K562 (cell line): ENCODE data around the gene USP15. TPM values are rescaled to one million over a fixed set of nuclear protein-coding genes. Genes with fewer than 3 reads are reported as not detected.

Source experiments
- ATAC-seq: fragments of 200-7000 bp; cut with Tn5 transposase; 3 replicates; pipeline ENCODE4 v1.9.1; 2020; ENCODE audit warnings: moderate library complexity
- BruUV-seq: library from RNA; stranded (reverse); fragments of 400-500 nt; replicated peaks from 2 replicates; lab custom pipeline; 2021; lab: Mats Ljungman, UMichigan
- CTCF ChIA-PET: fragments of 300-600 bp; formaldehyde crosslinking; extraction: SDS; loops from one replicate; lab custom pipeline; 2021; ENCODE audit warnings: low intra/inter-chr PET ratio; lab: Yijun Ruan, JAX
- POLR2A ChIA-PET: fragments of 300-600, 350-650 bp; sonication (Branson Sonifier 250); formaldehyde crosslinking; extraction: SDS; loops from one replicate; lab custom pipeline; 2021; ENCODE audit warnings: antibody characterized with exemption, inconsistent platforms; lab: Yijun Ruan, JAX
- DNase-seq, 4 experiments: peaks; one replicate each; pipeline versions ENCODE4 v3.0.0 to v3.0.0-alpha.2; 2011 to 2018; ENCODE audit warnings: low spot score in 3 of 4, mixed read lengths in 3 of 4; ENCODE audit errors: extremely low read depth in 1 of 4
- FAIRE-seq: peaks from 2 replicates; lab custom pipeline; 2011; peaks lifted over from hg19 to GRCh38; lab: Jason Lieb, UNC
- H2AFZ ChIP-seq: 2 replicates; pipeline ENCODE4 v1.6.0; 2011; ENCODE audit warnings: low read depth, low read length, control low read depth, inconsistent platforms
- H3K27ac ChIP-seq: fragments of 200-600 bp; 3 replicates; pipeline ENCODE4 v1.8.0; 2011; ENCODE audit warnings: low read depth, mild to moderate bottlenecking, control low read depth, inconsistent platforms, low read length, moderate library complexity, mixed read lengths; ENCODE audit errors: extremely low read depth
- H3K27me3 ChIP-seq, 2 experiments: fragments of 300-600 bp in 1 of 2; 2 replicates in 1 of 2; 3 replicates in 1 of 2; pipeline versions ENCODE4 v1.6.0 to v1.8.0; 2011; ENCODE audit warnings: inconsistent platforms in 2 of 2, low read length in 2 of 2, mild to moderate bottlenecking in 1 of 2, mixed read lengths in 1 of 2, moderate library complexity in 1 of 2; ENCODE audit not compliant: control insufficient read depth in 2 of 2, insufficient read depth in 2 of 2
- H3K36me3 ChIP-seq: fragments of 300-600 bp; 3 replicates; pipeline ENCODE4 v1.8.0; 2011; ENCODE audit warnings: mild to moderate bottlenecking, low read length, inconsistent platforms; ENCODE audit not compliant: control insufficient read depth, insufficient read depth
- H3K4me1 ChIP-seq, 2 experiments: fragments of 200-600 bp in 1 of 2; replicated peaks in 1 of 2; 2 replicates in 1 of 2; 3 replicates in 1 of 2; pipeline versions ENCODE4 v1.5.1 to v1.8.0; 2011; ENCODE audit warnings: inconsistent platforms in 2 of 2, low read length in 2 of 2, mild to moderate bottlenecking in 1 of 2, mixed read lengths in 1 of 2, moderate library complexity in 1 of 2; ENCODE audit not compliant: control insufficient read depth in 2 of 2, insufficient read depth in 2 of 2
- H3K4me2 ChIP-seq: 2 replicates; pipeline ENCODE4 v1.6.1; 2011; ENCODE audit warnings: low read length, control low read depth, inconsistent platforms, mixed read lengths; ENCODE audit not compliant: insufficient read depth
- H3K4me3 ChIP-seq: fragments of 200-600 bp; sonication (generic), shearing (Covaris generic); 2 replicates; pipeline ENCODE4 v1.5.1; 2016; ENCODE audit warnings: control low read depth, inconsistent platforms
- H3K79me2 ChIP-seq: fragments of 200-600 bp; 3 replicates; pipeline ENCODE4 v1.8.0; 2011; ENCODE audit warnings: low read length, inconsistent platforms; ENCODE audit not compliant: control insufficient read depth, insufficient read depth
- H3K9ac ChIP-seq, 2 experiments: 2 replicates each; pipeline versions ENCODE4 v1.6.0 to v1.6.1; 2011; ENCODE audit warnings: low read depth in 2 of 2, low read length in 2 of 2, control low read depth in 1 of 2, inconsistent platforms in 1 of 2, mild to moderate bottlenecking in 1 of 2, mixed read lengths in 1 of 2; ENCODE audit not compliant: insufficient read depth in 1 of 2
- H3K9me1 ChIP-seq: one replicate; pipeline ENCODE4 v1.6.0; 2011; ENCODE audit warnings: inconsistent platforms, mild to moderate bottlenecking, low read length, moderate library complexity; ENCODE audit not compliant: control insufficient read depth, insufficient read depth
- H3K9me3 ChIP-seq: replicated peaks from 2 replicates; pipeline ENCODE4 v1.5.1; 2011; ENCODE audit warnings: low read depth, low read length, inconsistent platforms; ENCODE audit not compliant: control insufficient read depth, insufficient read depth
- H4K20me1 ChIP-seq: replicated peaks from 2 replicates; pipeline ENCODE4 v1.6.1; 2011; ENCODE audit warnings: low read length, inconsistent platforms, mixed read lengths; ENCODE audit not compliant: control insufficient read depth, insufficient read depth
- ARID1B ChIP-seq: fragments of 450-650 bp; IDR thresholded peaks from 2 replicates; pipeline ENCODE4 v1.6.1; 2016; ENCODE audit warnings: antibody characterized with exemption, mild to moderate bottlenecking, inconsistent platforms
- BRD4 ChIP-seq: fragments of 200-600 bp; sonication (generic); IDR thresholded peaks from 2 replicates; pipeline ENCODE4 v1.6.1; 2017; ENCODE audit warnings: inconsistent platforms
- CBFA2T2 ChIP-seq: fragments of 450-650 bp; conservative IDR thresholded peaks from 2 replicates; pipeline ENCODE4 v1.6.1; 2017; ENCODE audit warnings: mild to moderate bottlenecking
- FOXA3 ChIP-seq, 2 experiments: fragments of 450-650 bp in 1 of 2; sonication (generic) in 1 of 2; formaldehyde crosslinking; IDR thresholded peaks in 1 of 2; conservative IDR thresholded peaks in 1 of 2; 2 replicates each; pipeline versions ENCODE4 v1.4.0 to v1.8.0; 2020 to 2022; ENCODE audit warnings: mild to moderate bottlenecking in 2 of 2, missing genetic modification reagents in 1 of 2
- ILK ChIP-seq: fragments of 450-650 bp; IDR thresholded peaks from 2 replicates; pipeline ENCODE4 v1.6.1; 2016; ENCODE audit warnings: missing genetic modification characterization, low read depth, mild to moderate bottlenecking, missing compliant biosample characterization, moderate library complexity, borderline replicate concordance
- JUNB ChIP-seq: fragments of 450-650 bp; formaldehyde crosslinking; conservative IDR thresholded peaks from 2 replicates; pipeline ENCODE4 v1.4.0; 2020; ENCODE audit warnings: mild to moderate bottlenecking
- KHSRP ChIP-seq: fragments of 450-650 bp; IDR thresholded peaks from 2 replicates; pipeline ENCODE4 v1.6.1; 2017
- LEF1 ChIP-seq: fragments of 450-650 bp; IDR thresholded peaks from 2 replicates; pipeline ENCODE4 v1.6.1; 2016; ENCODE audit warnings: mild to moderate bottlenecking
- MEIS2 ChIP-seq: fragments of 450-650 bp; IDR thresholded peaks from 2 replicates; pipeline ENCODE4 v1.6.1; 2014; ENCODE audit warnings: mild to moderate bottlenecking; ENCODE audit not compliant: partially characterized antibody
- PHB ChIP-seq: fragments of 250-450 bp; sonication (Bioruptor Pico); IDR thresholded peaks from 2 replicates; pipeline ENCODE4 v1.5.0; 2021
- SIN3B ChIP-seq: fragments of 450-650 bp; IDR thresholded peaks from 2 replicates; pipeline ENCODE4 v1.6.1; 2017; ENCODE audit warnings: low read depth, mild to moderate bottlenecking, moderate library complexity
- SIX5 ChIP-seq, 2 experiments: IDR thresholded peaks; 2 replicates each; pipeline ENCODE4 v1.6.1; 2011; ENCODE audit warnings: low read length in 2 of 2, borderline replicate concordance in 1 of 2, low read depth in 1 of 2, mild to moderate bottlenecking in 1 of 2, moderate library complexity in 1 of 2; ENCODE audit not compliant: insufficient read depth in 1 of 2
- SMARCA4 ChIP-seq: fragments of 450-650 bp; IDR thresholded peaks from 2 replicates; pipeline ENCODE4 v1.6.1; 2016
- SOX6 ChIP-seq: fragments of 450-650 bp; IDR thresholded peaks from 2 replicates; pipeline ENCODE4 v1.6.1; 2014; ENCODE audit warnings: mild to moderate bottlenecking
- TBL1XR1 ChIP-seq, 2 experiments: IDR thresholded peaks; 2 replicates each; pipeline ENCODE4 v1.6.1; 2012; ENCODE audit warnings: improper control_type of control experiment in 2 of 2, low read length in 2 of 2, mild to moderate bottlenecking in 1 of 2
- TCF7L2 ChIP-seq: fragments of 150-350 bp; IDR thresholded peaks from 2 replicates; pipeline ENCODE4 v1.6.1; 2016; ENCODE audit warnings: low read depth, mild to moderate bottlenecking, low read length, moderate library complexity
- XRCC4 ChIP-seq: IDR thresholded peaks from one replicate; pipeline ENCODE4 v1.6.1; 2011; ENCODE audit not compliant: insufficient read depth, insufficient read length; ENCODE audit errors: extremely low read depth
- XRCC5 ChIP-seq: fragments of 200-400 bp; formaldehyde crosslinking; IDR thresholded peaks from 2 replicates; pipeline ENCODE4 v1.6.1; 2017; ENCODE audit warnings: low read depth, mild to moderate bottlenecking, low read length
- ZNF197 ChIP-seq: fragments of 200-800 bp; sonication (Bioruptor generic); IDR thresholded peaks from 2 replicates; pipeline ENCODE4 v1.6.1; 2016; ENCODE audit warnings: low read depth, missing genetic modification characterization, missing compliant biosample characterization
- ZNF274 ChIP-seq: IDR thresholded peaks from 2 replicates; pipeline ENCODE4 v1.6.1; 2011; ENCODE audit warnings: low read depth, mild to moderate bottlenecking, low read length, moderate library complexity, borderline replicate concordance
- ZNF354B ChIP-seq: fragments of 250-450 bp; sonication (Bioruptor Pico); IDR thresholded peaks from 2 replicates; pipeline ENCODE4 v1.4.0; 2020
- ZNF436 ChIP-seq: fragments of 250-450, 450-650 bp; sonication (Bioruptor Pico); formaldehyde crosslinking; IDR thresholded peaks from 2 replicates; pipeline ENCODE4 v1.7.0; 2020; ENCODE audit warnings: mild to moderate bottlenecking
- ZNF695 ChIP-seq: fragments of 450-650 bp; formaldehyde crosslinking; IDR thresholded peaks from 2 replicates; pipeline ENCODE4 v1.4.0; 2020; ENCODE audit warnings: mild to moderate bottlenecking, moderate library complexity
- ZNF75A ChIP-seq: fragments of 450-650 bp; formaldehyde crosslinking; IDR thresholded peaks from 2 replicates; pipeline ENCODE4 v1.4.0; 2020; ENCODE audit warnings: mild to moderate bottlenecking
- WGBS: fragments of 100-300 bp; shearing (Covaris generic); methylation state at CpG from one replicate; pipeline ENCODE4 v1.1.6; 2016; ENCODE audit warnings: low coverage, mixed read lengths; ENCODE audit not compliant: insufficient coverage; ENCODE audit errors: missing lambda C conversion rate; 5-methylcytosine and 5-hydroxymethylcytosine counted together
- in situ Hi-C: fragments of 300-500 bp; cut with MboI; formaldehyde crosslinking; loops from 4 replicates; pipeline ENCODE4 v1.15.0; 2018; ENCODE audit warnings: inconsistent platforms, mixed read lengths
- intact Hi-C: fragments of 100-400 bp; cut with micrococcal nuclease; formaldehyde crosslinking; loops from 2 replicates; pipeline ENCODE4 v1.14.2; 2022
- polyA plus RNA-seq, 8 experiments: library from polyadenylated mRNA; depleted of rRNA in 4 of 8; stranded (reverse) in 5 of 8; unstranded in 3 of 8; fragments of >200 nt; fragmentation: Nextera tagmentation in 2 of 8; fragmentation: Illumina TruSeq in 1 of 8; extraction: Ambion mirVana in 2 of 8; extraction: Trizol in 1 of 8; gene quantifications; 2 replicates each; pipeline versions ENCODE4 v1.2.1 to v1.2.3, GENCODE V29; 2011 to 2014; ENCODE audit warnings: inconsistent platforms in 1 of 8, missing spikeins in 1 of 8
- total RNA-seq, 7 experiments: library from RNA; depleted of rRNA in 6 of 7; stranded (reverse); fragments of >200 nt in 6 of 7; fragmentation: Illumina TruSeq in 2 of 7; extraction: Trizol in 2 of 7; gene quantifications; 2 replicates each; pipeline versions ENCODE4 v1.2.1 to v1.2.3, GENCODE V29; 2011 to 2021; ENCODE audit warnings: low replicate concordance in 1 of 7
- TF ChIP-seq, protein P1 (sequence below): fragments of 450-650 bp; IDR thresholded peaks from one replicate; pipeline ENCODE4 v1.6.1; 2018; ENCODE audit warnings: mild to moderate bottlenecking, moderate library complexity; ENCODE audit not compliant: partially characterized antibody
- TF ChIP-seq, protein P2 (sequence below): sonication (generic); formaldehyde crosslinking; IDR thresholded peaks from 2 replicates; pipeline ENCODE4 v1.5.0; 2020; ENCODE audit warnings: missing genetic modification reagents

USP15 gene
- total and polyA plus RNA-seq, 9 of the 15 experiments (the other 6 are each of a cell fraction or from before 2014, with no cell fraction given) = 140 to 272 (median 182) TPM

GRCh38 chr12:62288328-62288727 lies 28.1 kb downstream of the USP15 start:
- WGBS = 12% methylated on average over 5 of the region's 5 CpGs
- ATAC-seq = peak; percentile 19; the same call in 2 of the 3 replicates
- FAIRE-seq = peak; percentile 61
- Histone ChIP-seq H3K9me1 (peaks cover 11% of the 10 kb centered on the region), H3K9me3 (no peaks in the 10 kb centered on the region), H3K79me2 (peaks cover 100% of the 10 kb centered on the region), H4K20me1 (peaks cover 48% of the 10 kb centered on the region), H3K9ac (no peak overlapping the region), H3K4me1 (peaks cover 16 to 33% of the 10 kb centered on the region in 2 experiments), H3K27me3 (no peaks in the 10 kb centered on the region), H2AFZ (no peak overlapping the region), H3K27ac (peak overlapping the region; percentile 0; the same call in 1 of the 3 replicates), H3K4me3 (no peak overlapping the region), H3K4me2 (no peak overlapping the region; the same call in 1 of the 2 replicates), H3K36me3 (peaks cover 35% of the 10 kb centered on the region)
- in situ Hi-C loops = no loop called here
- BruUV-seq = no TSS peak
- intact Hi-C loops = no loop called here
- no peak for DNase-seq
- POLR2A ChIA-PET = interaction anchor here (1.2 kb wide), 1 partner anchor 15 kb away, joined by 3 read pairs; no protein-coding TSS in a partner anchor
- CTCF ChIA-PET = no interaction called here
- TF ChIP-seq, protein P1, sequence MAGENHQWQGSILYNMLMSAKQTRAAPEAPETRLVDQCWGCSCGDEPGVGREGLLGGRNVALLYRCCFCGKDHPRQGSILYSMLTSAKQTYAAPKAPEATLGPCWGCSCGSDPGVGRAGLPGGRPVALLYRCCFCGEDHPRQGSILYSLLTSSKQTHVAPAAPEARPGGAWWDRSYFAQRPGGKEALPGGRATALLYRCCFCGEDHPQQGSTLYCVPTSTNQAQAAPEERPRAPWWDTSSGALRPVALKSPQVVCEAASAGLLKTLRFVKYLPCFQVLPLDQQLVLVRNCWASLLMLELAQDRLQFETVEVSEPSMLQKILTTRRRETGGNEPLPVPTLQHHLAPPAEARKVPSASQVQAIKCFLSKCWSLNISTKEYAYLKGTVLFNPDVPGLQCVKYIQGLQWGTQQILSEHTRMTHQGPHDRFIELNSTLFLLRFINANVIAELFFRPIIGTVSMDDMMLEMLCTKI = no peak
- TF ChIP-seq ILK (no peak), ZNF75A (CRISPR knock-in tag) (no peak), CBFA2T2 (no peak), ARID1B (peak; percentile 44; the same call in 1 of the 2 replicates), KHSRP (no peak), TBL1XR1 (IDR thresholded peaks at IDR 0.05; ENCODE audit: low read length in 2 of 2) (no peak), XRCC5 (no peak), LEF1 (no peak), FOXA3 (CRISPR knock-in tag; conservative IDR thresholded peaks at IDR 0.05 in 1 of 2, IDR thresholded peaks at IDR 0.05 in 1 of 2) (peak in 1 of 2 experiments; percentile 78; a peak in 2 of 4 replicates), SIN3B (no peak), PHB (CRISPR knock-in tag) (no peak), XRCC4 (no peak), BRD4 (no peak), SOX6 (no peak), ZNF197 (no peak), ZNF274 (no peak), SMARCA4 (peak; percentile 42; the same call in 1 of the 2 replicates), JUNB (CRISPR knock-in tag) (no peak), MEIS2 (peak; percentile 18), SIX5 (IDR thresholded peaks at IDR 0.05; ENCODE audit: borderline replicate concordance in 1 of 2, insufficient read depth in 1 of 2, low read depth in 1 of 2, low read length in 2 of 2) (no peak), ZNF436 (no peak), TCF7L2 (no peak), ZNF354B (CRISPR knock-in tag) (no peak), ZNF695 (CRISPR knock-in tag) (no peak)
- TF ChIP-seq, protein P2, sequence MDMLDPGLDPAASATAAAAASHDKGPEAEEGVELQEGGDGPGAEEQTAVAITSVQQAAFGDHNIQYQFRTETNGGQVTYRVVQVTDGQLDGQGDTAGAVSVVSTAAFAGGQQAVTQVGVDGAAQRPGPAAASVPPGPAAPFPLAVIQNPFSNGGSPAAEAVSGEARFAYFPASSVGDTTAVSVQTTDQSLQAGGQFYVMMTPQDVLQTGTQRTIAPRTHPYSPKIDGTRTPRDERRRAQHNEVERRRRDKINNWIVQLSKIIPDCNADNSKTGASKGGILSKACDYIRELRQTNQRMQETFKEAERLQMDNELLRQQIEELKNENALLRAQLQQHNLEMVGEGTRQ = no peak
